ENCODE data around the gene SPRYD3.
"Not testable (repeated sequence)": the region's sequence is repeated elsewhere in the genome, so short reads cannot be mapped to it uniquely, and the experiment has no call there.

The SPRYD3 gene

DNA sequence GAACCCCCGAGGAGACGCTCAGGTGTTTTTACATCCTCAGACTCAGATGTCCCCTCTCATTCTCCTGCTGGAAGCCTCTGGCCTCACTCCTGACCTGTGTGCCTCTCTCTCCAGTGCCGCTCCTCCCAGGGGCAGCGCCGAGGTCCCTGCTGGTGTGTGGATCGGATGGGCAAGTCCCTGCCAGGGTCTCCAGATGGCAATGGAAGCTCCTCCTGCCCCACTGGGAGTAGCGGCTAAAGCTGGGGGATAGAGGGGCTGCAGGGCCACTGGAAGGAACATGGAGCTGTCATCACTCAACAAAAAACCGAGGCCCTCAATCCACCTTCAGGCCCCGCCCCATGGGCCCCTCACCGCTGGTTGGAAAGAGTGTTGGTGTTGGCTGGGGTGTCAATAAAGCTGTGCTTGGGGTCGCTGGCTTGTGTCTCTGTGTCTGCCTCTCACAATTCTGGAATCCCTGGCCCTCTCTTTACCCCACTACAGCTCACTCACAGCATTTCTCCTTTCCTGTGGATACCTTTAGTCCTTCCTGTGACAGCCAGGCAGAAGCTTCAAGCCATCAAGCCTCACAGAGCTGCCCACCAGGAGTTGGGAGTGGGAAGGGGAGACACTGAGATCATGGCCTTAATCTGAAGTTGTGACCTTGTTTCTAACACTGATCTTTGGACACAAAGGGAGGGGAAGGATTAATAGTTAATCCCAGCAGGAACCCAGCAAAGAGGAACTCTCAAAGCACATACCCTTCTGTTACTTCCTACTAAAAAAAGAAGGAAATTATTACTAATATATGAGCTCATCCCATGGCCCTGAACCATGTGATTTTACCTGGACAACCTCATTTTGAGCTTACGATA, 23.0 kb upstream of the SPRYD3 start:
- FAIRE-seq (no peak), DNase-seq (ENCODE audit: low spot score) (no peak)

DNA sequence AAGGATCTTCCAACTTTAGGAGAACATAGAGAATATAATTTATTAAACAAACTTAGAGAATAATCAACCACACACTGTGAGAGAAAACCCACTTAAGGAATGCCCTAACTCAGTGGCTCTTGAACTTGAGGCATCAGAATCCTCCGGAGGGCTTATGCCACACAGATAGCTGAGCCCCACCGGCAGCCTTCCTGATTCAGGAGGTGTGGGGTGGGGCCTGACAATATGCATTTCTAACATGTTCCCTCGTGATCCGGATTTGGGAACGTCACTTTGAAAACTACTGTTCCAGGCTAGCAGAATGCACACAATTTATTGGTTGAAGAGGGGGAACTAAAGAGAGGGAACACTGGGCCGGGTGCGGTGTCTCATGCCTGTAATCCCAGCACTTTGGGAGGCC, 22.1 kb upstream of the SPRYD3 start:
- DNase-seq (ENCODE audit: low spot score) = no peak
- FAIRE-seq = no peak

DNA sequence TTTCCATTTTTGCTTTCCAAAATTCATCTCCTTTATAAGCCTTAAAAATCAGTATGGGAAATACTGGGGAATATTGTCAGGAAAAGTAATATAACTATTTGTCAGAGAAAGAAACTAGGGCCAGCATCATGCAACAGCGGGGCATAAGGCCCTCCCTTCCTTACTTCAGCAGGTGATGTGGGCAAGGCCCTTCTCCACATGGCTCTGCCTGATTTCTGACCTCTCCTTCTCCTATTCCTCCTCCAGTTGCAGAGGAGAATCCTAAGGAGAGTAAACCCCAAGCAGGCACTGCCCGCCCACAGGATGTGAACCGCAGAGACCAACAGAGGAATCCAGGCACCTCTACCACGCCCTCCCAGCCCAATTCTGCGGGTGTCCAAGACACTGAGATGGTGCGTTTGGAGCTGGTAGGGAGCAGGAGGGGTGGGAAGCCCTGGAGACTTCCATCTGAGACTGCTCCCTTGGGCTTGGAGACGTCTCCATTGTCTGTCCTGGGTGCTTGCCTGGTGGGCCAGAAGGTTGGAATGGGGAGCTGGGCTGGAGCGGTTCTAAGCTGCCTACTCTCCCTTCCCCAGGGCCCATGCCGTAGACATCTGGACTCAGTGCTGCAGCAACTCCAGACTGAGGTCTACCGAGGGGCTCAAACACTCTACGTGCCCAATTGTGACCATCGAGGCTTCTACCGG, 21.4 kb upstream of the SPRYD3 start:
- FAIRE-seq (no peak), DNase-seq (ENCODE audit: low spot score) (no peak)

DNA sequence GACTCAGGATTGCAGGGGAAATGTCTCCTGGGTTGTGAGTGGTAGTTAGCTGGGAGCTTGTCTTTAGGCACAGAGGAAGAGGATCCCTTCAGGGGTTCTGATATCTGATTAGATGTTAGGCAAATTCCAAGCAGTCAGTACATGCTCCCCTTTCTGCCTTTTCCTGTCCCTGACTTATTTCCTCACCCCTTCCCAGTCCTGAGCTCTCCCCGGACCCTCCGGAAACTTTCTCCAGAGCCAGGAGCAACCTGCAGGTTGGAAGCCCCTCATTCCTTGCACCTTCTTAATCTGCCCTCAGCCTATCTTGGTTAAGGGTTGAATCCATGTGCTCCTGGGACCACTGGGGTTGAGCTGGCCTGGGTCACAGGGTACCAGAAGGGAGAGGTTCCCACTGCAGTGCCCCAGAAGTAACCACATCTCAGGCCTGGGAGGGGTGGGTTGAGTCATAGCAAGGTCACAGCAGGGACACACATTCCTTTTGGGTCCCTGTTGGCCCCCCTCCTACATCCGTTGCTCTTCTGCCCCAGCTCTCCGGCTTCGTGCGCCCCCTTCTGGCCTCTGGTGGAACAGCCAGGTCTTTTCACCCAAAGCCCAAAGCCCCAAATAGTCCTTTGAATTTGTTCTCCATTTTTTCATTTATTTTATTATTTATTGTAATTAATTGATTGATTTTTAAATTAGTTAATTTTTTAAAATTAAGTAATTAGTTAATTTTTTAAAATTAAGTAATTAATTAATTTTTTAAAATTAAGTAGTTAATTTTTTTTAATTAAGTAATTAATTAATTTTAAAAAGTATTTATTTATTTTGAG, 20.1 kb upstream of the SPRYD3 start:
- peak; percentile 93 for FAIRE-seq
- DNase-seq (ENCODE audit: low spot score) = peak; percentile 92

DNA sequence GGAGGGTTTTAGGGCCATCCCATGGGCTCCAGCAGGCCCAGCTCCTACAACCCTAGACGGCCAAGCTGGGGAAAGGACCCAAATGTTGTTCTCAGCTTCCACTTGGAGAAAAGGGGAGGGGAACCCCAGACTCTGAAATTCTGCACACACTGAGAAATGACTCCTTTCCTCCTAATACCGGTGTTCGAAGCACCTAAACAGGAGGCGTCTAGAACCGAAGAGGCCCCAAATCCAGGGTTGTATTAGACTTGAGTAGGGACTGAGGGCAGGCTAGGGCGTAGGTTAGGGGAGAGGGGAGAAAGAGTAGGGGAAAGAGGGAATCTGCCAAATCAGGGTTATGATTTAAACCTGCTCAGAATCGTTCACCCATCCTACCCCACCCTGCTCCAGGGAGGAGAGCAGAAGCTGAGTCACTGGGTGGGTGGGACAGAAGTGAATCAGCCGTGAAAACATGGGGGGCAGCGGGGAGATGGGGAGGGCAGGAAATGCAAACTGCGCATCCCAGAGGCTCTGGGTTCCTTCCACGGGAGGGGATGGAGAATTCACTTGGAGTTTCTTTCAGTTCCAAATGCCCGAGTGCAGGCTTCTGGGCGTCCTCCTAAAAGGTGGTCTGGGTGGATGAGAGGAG, 19.3 kb upstream of the SPRYD3 start:
- peak; percentile 54 for DNase-seq (ENCODE audit: low spot score)
- FAIRE-seq = peak; percentile 74

DNA sequence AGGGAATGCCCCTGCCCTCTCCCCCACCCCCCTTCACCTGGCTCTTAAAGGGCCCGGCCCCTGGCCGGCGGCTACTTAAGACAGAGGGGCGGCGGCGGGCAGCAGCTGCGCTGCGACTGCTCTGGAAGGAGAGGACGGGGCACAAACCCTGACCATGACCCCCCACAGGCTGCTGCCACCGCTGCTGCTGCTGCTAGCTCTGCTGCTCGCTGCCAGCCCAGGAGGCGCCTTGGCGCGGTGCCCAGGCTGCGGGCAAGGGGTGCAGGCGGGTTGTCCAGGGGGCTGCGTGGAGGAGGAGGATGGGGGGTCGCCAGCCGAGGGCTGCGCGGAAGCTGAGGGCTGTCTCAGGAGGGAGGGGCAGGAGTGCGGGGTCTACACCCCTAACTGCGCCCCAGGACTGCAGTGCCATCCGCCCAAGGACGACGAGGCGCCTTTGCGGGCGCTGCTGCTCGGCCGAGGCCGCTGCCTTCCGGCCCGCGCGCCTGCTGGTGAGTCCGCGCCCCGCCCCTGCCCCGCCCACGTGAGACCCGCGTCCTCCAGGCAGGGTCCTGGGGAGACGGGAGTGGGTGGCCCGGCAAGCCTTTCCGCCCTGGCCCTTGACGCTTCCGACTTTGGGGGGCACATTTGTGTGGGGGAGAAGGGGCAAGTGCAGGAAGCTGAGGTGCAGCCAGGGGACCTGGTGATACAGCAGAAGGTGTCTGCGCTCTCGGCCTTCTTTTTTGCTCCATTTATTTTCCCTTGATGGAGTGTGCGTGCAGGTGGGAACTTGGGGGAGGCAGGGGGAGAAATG, 18.6 kb upstream of the SPRYD3 start, which contains the start of gene IGFBP6:
IGFBP6 (plus strand) TSS at position 104 of the 790 bp plus-strand sequence; CDS start at position 155, 51 bp downstream.
- no peak for FAIRE-seq

DNA sequence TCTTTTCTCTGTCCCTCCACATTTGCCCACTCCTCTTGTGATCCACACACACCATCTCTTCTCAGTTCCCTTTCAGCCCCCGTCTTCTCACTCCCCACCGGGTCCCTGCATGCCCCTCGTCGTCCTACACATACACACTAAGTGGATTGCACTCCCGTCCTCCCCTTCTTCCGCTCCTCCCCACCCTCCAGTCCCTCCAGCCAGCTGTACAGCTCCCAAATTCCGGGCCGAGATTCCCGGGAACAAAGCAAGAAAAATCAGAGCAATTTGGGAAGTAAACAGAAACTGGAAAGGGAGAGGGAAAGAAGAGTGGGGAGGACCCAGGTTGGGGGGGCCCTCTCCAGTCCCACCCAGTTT, 18.0 kb upstream of the SPRYD3 start:
- DNase-seq (ENCODE audit: low spot score) (no peak), FAIRE-seq (no peak)

More for the DNA sequence above, 18.6 kb upstream of the SPRYD3 start, which contains the start of gene IGFBP6:
- DNase-seq (ENCODE audit: low spot score) = peak; percentile 33

DNA sequence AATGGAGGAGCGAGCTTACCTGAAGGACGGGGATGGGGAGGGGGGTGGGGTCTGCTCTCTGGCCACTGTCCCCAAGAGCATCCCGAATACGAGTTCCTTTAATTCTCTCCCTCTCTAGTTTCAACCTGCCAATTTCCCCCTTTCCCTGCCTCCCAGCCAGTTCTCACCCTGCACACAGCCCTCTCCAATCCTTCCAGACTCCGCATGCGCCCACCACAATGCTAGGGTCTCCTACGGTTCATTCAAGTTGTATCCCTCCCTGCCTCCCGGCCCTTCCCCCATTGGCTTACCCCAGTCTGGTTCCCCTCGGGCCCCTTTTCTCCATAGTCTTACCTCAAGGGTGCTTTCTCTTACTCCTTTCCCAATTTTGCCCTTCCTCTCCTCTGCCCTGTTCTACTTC, 17.6 kb upstream of the SPRYD3 start:
- FAIRE-seq (no peak), DNase-seq (ENCODE audit: low spot score) (no peak)

DNA sequence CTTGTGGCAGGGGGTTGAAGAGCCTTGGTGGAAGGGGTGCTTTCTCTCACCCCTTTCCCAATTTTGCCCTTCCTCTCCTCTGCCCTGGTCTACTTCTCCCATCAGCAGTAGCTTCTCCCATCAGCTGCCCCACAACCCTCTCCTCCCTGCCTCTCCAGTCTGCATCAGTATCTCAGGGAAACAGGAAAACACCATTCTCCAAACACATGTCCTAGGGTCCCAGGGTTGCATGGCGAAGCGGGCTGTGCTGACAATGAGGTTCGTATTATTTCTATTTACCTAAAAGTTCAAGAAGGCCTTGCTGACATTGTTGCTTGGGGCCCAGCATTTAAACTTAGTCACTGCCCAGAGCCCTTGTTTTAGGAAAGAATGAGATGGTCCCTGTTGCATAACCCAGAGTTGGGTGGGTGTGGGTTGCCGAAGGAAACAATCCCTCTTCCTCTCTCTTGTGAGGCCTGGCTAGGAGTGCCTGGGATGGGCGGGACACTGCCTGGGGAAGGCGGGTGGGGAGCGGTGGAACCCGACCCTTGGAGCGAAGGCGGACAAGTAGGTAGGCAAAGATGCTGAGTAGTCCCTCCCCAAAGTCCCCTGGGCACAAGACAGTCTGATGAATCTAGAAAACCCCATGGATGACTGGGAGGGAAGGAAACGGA, 17.0 kb upstream of the SPRYD3 start:
- FAIRE-seq (no peak), DNase-seq (ENCODE audit: low spot score) (no peak)

DNA sequence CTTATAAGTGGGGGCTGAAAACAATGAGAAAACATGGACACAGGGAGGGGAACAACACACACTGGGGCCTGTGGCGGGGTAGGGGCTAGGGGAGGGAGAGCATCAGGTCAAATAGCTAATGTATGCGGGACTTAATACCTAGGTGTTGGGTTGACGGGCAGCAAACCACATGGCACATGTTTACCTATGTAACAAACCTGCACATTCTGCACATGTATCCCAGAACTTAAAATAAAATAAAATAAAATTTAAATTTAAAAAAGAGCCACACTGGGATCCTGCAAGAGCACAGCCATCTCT, 16.4 kb upstream of the SPRYD3 start:
- not testable (repeated sequence) for DNase-seq (ENCODE audit: low spot score); FAIRE-seq

DNA sequence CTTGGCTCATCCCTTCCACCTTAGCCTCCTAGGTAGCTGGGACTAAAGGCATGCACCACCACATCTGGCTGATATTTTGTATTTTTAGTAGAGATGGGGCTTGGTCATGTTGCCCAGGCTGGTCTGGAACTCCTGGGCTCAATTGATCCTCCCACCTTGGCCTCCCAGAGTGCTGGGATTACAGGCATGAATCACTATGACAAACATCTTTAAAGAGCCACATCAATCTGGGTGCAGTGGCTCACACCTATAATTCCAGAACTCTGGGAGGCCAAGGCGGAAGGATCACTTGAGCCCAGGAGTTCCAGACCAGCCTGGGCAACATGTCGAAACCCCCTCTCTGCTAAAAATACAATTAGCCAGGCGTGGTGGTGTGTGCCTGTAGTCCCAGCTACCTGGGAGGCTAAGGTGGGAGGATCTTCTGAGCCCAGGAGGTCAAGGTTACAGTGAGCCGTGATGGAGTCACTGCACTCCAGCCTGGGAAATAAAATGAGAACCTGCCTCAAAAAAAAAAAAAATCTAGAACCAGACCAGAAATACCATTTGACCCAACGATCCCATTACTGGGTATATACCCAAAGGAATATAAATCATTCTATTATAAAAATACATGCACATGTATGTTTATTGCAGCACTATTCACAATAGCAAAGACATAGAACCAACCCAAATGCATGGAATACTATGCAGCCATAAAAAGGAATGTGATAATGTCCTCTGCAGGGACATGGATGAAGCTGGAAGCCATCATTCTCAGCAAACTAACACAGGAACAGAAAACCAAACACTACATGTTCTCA, 15.8 kb upstream of the SPRYD3 start:
- DNase-seq (ENCODE audit: low spot score) = peak; percentile 40
- not testable (repeated sequence) for FAIRE-seq

DNA sequence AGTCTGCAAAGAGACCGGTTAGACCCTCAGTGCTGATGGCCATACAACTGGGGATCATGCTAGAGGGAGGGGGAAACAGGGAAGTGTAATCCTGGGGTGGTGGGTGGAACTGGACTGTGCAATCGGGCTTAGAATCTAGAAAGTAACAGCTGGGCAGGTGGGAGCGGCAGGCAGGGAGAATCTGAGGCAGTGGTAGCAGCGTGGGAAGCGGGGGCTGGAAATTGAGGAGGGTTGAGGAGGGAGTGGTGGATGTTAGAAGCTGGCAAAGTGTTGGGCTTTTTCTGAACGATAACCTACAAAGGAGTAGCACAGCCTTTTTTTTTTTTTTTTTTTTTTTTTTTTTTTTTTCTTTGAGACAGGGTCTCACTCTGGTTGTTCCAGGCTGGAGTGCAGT, 15.2 kb upstream of the SPRYD3 start:
- FAIRE-seq (no peak), DNase-seq (ENCODE audit: low spot score) (no peak)

DNA sequence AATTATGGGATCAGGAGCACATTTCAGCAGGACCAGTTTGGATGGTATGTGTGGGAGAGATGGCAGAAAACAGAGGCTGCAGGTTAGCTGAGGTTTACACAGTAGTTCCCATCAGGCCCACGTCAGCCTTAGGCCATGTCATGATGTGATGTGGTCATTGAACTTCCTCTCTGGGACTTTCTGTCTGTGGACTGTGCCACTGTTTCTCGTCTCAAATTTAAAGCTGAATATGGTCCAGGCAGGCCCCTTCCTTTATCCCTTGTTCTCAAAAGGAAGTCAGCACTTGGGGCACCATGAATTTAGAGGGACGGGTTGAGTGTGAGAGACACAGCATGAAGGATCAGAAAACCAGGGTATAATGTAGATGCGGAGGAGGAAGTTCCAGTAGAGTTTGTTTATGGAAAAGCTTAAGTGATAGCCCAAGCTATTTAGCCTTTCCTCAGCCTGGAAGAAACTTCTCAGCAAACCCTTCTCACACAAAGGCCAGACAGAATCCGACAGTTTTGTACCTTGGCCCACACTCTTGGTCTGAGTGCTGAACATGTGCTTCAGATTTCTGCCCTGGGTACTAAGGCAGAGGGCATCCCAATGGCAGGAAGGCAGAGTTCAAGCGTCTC, 14.7 kb upstream of the SPRYD3 start:
- DNase-seq (ENCODE audit: low spot score) = no peak
- no peak for FAIRE-seq

DNA sequence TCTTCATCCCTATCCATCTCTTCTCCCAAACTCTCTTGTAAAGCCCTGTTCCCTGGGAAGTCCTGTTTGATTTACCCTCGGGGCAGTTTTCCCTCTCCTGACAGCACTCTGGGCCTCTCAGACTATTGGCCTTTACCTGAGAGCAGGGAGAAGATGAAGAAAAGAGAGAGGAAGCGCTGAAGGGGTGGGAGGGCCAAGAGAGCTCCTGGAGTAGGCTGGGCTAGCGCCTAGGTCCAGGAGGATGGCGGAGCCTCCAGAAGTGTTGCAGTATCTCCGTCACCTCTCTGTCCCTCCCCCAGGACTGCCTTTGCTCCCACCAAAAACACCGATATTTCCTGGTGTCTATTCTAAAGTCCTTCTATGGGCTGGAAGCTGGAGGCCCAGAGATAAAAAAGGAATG, 12.6 kb upstream of the SPRYD3 start:
- DNase-seq (ENCODE audit: low spot score) (no peak), FAIRE-seq (no peak)

DNA sequence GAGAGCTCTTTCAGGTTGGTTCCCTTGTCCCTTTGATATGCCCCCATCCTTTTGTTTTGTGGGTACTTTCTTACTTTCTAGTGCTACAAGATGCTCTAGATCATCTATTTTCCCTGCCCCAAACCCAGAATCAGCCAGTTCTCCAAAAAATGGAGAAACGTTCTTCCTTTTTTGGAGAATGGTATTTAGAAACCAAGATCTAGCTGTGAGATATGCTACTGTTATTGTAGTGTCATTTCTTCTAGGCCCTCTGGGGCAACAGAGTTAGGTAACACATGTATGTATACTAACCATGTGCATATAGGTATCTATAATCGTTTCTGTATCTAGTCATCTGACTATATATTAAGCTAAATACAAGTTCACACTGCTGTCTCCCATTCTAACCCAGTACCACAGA, 11.4 kb upstream of the SPRYD3 start:
- FAIRE-seq (no peak), DNase-seq (ENCODE audit: low spot score) (no peak)

DNA sequence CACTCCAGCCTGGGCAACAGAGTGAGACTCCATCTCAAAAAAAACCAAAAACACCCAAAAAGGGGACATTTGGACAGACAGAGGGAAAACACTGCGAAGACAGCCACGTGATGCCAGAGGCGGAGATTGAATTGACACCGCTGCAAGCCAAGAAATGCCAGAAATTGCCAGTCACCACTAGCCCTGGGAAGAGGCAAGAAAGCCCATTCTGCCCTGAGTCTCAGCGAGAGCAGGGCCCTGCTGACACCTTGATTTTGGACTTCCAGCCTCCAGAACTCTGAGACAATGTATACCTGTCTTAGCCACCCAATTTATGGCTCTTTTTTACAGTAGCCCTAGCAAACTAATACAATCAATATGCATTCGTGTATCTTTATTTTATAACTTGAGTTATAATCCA, 10.9 kb upstream of the SPRYD3 start:
- no peak for DNase-seq (ENCODE audit: low spot score)
- FAIRE-seq = no peak

DNA sequence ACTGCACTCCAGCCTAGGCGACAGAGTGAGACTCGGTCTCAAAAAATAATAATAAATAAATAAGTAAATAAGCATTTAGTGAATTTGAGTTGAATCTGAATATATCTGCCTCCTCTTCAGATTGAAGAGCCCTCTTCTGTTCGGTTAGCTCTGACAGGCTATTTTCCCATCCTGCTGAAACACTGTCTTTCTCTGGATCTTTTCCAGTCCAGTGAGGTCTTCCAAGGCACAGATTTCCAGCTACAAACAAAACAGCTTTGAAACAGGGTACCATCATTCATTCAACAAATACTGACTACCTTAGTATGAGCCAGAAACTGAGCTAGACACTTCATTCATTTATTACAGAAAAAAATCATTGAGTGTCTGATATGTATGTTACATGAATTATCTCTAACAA, 7.2 kb upstream of the SPRYD3 start:
- DNase-seq (ENCODE audit: low spot score) (no peak), FAIRE-seq (no peak)

DNA sequence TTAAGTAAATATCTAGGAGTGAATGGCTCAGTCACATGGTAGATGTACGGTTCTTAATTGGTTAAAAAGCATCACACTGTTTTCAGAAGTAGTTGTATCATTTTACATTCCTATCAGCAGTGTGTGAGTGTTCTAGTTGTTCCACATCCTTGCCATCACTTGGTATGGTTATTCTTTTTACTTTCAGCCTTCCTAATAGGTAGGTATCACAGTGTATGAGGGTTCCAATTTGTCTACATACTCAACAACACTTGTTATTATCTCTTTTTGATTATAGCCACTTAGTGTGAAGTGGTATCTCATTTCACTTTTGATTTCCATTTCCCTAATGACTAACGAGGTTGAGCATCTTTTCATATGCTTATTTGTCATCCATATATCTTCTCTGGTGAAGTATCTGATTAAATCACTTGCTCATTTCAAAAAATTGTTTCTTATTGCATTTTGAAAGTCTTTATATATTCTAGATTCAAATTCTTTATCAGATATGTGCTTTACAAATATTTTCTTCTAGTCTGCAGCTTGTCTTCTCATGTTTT, 3.5 kb upstream of the SPRYD3 start:
- DNase-seq (ENCODE audit: low spot score) (no peak), FAIRE-seq (no peak)

Data from RCC 7860 (cell line).